GM13976 (cell line): ENCODE data around the gene TMEM37.

Experiments used
- DNase-seq: peaks from one replicate; pipeline ENCODE4 v3.0.0; 2012; ENCODE audit warnings: low spot score
- in situ Hi-C: fragments of 300-500 bp; cut with MboI; formaldehyde crosslinking; loops from one replicate; pipeline ENCODE4 v1.12.0; 2022; ENCODE audit warnings: low sequenced_read_pairs, mixed read lengths, inconsistent platforms; ENCODE audit not compliant: unreplicated experiment
- TF ChIP-seq, protein P1 (sequence below): IDR thresholded peaks from 2 replicates; pipeline ENCODE4 v1.5.1; 2012; ENCODE audit warnings: borderline replicate concordance, mild to moderate bottlenecking; ENCODE audit not compliant: insufficient read depth; ENCODE audit errors: extremely low read depth, missing control alignments, control extremely low read depth

The TMEM37 gene

GRCh38 chr2:119469661-119470297 lies 38.1 kb downstream of the TMEM37 start:
- no peak for DNase-seq
- TF ChIP-seq, protein P1, sequence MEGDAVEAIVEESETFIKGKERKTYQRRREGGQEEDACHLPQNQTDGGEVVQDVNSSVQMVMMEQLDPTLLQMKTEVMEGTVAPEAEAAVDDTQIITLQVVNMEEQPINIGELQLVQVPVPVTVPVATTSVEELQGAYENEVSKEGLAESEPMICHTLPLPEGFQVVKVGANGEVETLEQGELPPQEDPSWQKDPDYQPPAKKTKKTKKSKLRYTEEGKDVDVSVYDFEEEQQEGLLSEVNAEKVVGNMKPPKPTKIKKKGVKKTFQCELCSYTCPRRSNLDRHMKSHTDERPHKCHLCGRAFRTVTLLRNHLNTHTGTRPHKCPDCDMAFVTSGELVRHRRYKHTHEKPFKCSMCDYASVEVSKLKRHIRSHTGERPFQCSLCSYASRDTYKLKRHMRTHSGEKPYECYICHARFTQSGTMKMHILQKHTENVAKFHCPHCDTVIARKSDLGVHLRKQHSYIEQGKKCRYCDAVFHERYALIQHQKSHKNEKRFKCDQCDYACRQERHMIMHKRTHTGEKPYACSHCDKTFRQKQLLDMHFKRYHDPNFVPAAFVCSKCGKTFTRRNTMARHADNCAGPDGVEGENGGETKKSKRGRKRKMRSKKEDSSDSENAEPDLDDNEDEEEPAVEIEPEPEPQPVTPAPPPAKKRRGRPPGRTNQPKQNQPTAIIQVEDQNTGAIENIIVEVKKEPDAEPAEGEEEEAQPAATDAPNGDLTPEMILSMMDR: no peak
- in situ Hi-C loops: loop anchor here (5.0 kb wide), 1 partner anchor 62 kb away; no protein-coding TSS in a partner anchor

DNA sequence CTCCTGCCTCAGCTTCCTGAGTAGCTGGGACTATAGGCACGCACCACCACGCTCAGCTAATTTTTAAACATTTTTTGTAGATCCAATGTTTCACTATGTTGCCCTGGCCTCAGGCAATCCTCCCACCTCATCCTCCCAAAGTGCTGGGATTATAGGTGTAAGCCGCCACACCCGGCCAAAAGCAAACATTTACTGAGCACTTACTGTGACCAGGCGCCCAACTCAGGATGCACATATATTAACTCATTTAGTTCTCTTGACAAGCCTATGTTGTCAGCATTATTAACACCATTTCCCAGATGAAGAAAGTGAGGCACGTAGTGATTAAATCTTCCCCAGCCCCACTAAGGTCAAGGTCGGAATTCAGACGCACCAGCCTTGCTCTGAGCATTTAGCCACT lies 41.1 kb downstream of the TMEM37 start:
- TF ChIP-seq, protein P1: no peak
- in situ Hi-C loops: no loop called here
- DNase-seq: no peak

- DNase-seq: no peak
- TF ChIP-seq, protein P1: no peak
- in situ Hi-C loops: no loop called here
Observed at GRCh38 chr2:119473621-119474370, 42.1 kb downstream of the TMEM37 start.

DNA sequence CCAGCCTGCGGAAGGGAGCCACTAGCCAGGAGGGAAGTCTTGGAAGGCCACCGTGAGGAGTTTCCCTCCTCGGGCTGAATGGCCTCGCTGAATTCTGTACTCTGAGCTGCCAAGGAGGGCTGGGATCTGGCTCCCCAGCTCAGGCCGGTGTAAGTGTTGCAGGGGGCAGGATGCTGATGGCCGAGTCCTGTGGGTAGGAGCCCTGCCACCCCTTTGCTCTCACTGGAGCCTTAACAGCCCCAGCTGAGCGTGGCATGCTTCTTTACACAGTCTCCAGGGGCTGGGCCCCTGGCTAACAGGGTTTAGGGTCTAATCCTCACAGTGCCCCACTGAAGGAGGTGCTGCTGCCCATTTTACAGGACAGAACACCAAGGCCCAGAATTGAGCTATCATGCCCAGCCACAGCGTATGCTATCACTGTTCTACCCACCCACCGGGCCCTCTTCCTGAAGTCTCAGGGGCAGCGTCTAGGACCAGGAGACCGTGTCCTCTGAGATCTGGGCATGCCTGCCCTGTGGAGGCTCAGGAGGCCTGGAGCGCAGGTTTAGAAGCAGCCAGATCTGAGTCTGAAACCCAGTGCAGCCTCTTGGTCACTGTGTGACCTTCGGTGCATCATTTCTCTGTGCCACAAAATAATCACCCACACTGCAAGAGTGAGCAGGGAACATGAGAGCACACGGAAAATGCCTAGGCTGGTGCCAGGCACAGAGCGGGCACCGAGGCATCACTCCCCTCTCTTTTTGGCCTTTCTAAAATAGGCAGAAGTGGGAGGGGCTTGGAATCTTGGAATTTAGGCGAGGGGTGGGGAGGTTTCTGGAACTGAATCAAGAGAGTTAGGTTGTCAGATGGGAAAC lies 42.9 kb downstream of the TMEM37 start:
- in situ Hi-C loops: loop anchor here (25.0 kb wide), 1 partner anchor 587 kb away; no protein-coding TSS in a partner anchor
- TF ChIP-seq, protein P1: no peak

DNA sequence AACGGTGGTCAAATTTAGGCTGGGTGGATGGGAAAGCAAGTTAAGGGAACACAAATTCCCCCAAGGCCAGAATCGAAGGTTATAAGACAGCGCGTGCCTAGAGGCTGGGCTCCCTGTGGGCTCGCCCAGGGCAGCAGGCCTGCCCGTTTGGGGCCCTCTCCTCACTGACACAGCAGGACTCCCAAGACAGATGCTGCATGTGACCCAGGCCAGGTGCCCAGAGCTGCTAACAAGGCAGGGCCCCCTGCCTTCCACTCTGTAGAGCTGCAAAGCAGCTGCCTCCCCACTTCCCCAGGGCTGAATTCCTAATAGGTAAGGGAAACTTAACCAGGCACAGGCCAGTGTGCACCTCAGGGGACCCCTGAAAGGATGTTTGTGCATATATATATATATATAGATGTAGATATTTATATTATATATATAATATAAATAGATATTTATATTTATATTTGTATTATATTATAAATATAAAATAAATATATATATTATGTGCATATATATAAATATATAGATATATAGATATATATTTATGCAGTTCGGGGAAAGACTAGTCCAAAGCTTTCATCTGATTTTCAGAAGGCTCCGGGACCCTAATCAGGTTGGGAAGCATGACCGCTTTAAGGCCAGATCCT lies 43.7 kb downstream of the TMEM37 start:
- no peak for DNase-seq
- TF ChIP-seq, protein P1: no peak
- in situ Hi-C loops: loop anchor here (25.0 kb wide), 1 partner anchor 588 kb away; no protein-coding TSS in a partner anchor

More for the DNA sequence above, 42.9 kb downstream of the TMEM37 start:
- no peak for DNase-seq

- in situ Hi-C loops: loop anchor here (25.0 kb wide), 1 partner anchor 589 kb away; no protein-coding TSS in a partner anchor
- TF ChIP-seq, protein P1: no peak
Observed at GRCh38 chr2:119475857-119476244, 44.2 kb downstream of the TMEM37 start.

More at GRCh38 chr2:119475857-119476244, 44.2 kb downstream of the TMEM37 start:
- no peak for DNase-seq
